ENCODE data around the gene CEP89.
"Not testable (repeated sequence)": the region's sequence is repeated elsewhere in the genome, so short reads cannot be mapped to it uniquely, and the experiment has no call there.

CEP89 gene

GRCh38 chr19:32945260-32945659 is 26.5 kb downstream of the CEP89 start:
- no peak for DNase-seq

GRCh38 chr19:32941273-32941672 is 30.5 kb downstream of the CEP89 start:
- DNase-seq = not testable (repeated sequence)

GRCh38 chr19:32936065-32936464 is 35.7 kb downstream of the CEP89 start:
- no peak for DNase-seq

- no peak for DNase-seq
These were observed 36.1 kb downstream of the CEP89 start for GRCh38 chr19:32935629-32936028.

GRCh38 chr19:32933571-32933970 is 38.2 kb downstream of the CEP89 start:
- no peak for DNase-seq

GRCh38 chr19:32930567-32930966 is 41.2 kb downstream of the CEP89 start:
- DNase-seq = no peak

- no peak for DNase-seq
These were observed 43.0 kb downstream of the CEP89 start for GRCh38 chr19:32928806-32929205.

- no peak for DNase-seq
These were observed 47.6 kb downstream of the CEP89 start for GRCh38 chr19:32924200-32924599.

GRCh38 chr19:32921624-32922023 is 50.1 kb downstream of the CEP89 start:
- no peak for DNase-seq

GRCh38 chr19:32919365-32919764 is 52.4 kb downstream of the CEP89 start:
- no peak for DNase-seq

GRCh38 chr19:32917616-32917996 is 54.2 kb downstream of the CEP89 start:
- DNase-seq = no peak

- no peak for DNase-seq
These were observed 54.7 kb downstream of the CEP89 start for GRCh38 chr19:32916969-32917615.

- no peak for DNase-seq
These were observed 56.7 kb downstream of the CEP89 start for GRCh38 chr19:32914879-32915660.

GRCh38 chr19:32911467-32911866 is 60.3 kb downstream of the CEP89 start:
- no peak for DNase-seq

GRCh38 chr19:32910874-32911273 is 60.9 kb downstream of the CEP89 start:
- DNase-seq = no peak

GRCh38 chr19:32910094-32910493 is 61.7 kb downstream of the CEP89 start:
- no peak for DNase-seq

- no peak for DNase-seq
These were observed 62.5 kb downstream of the CEP89 start for GRCh38 chr19:32909257-32909656.

GRCh38 chr19:32908641-32909190 is 63.0 kb downstream of the CEP89 start:
- DNase-seq = no peak

GRCh38 chr19:32902448-32902847 is 69.3 kb downstream of the CEP89 start:
- no peak for DNase-seq

- DNase-seq = no peak
These were observed 70.1 kb downstream of the CEP89 start for GRCh38 chr19:32901504-32902161.

GRCh38 chr19:32896516-32897214 is 75.1 kb downstream of the CEP89 start:
- no peak for DNase-seq

GRCh38 chr19:32895384-32895783 is 76.4 kb downstream of the CEP89 start:
- DNase-seq = no peak

GRCh38 chr19:32891609-32892008 is 80.1 kb downstream of the CEP89 start:
- DNase-seq = no peak
